ENCODE results near the gene NEDD4.

NEDD4 gene

DNA sequence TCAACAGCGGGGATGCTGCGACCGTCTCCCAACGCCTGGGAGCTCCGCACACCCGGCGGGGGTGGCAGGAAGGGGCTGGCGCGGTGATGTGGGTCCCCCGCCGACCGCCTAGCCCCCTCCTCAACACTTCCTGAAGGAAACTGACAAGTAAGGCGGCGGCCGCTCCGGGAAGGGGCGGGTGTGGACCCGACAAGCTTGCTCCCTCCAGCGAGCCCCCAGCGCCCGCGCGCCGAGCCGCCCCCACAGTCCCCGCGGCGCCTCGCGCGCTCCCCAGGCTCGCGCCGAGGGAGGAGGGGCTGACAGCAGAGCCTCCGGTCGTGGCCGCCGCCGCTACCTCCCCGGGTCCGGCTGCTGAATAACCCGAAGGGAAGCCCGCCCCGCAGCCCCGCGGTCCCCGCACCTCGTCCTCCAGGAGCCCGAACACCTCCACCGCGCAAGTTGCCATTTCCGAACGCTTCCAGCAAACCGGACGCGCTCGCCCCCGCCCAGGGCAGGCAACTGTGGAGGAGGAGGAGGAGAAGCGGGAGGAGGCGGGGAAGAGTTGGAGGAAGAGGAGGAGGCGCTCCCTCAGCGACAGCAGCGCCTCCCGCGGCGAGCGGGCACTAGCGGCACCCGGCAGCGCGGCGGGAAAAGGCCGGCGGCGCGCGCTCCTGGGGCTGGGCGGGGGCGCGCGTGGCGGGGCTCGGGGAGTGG, at the start of gene NEDD4:
Gene NEDD4, minus strand, starts transcription at position 502 of the 693 bp plus-strand sequence. Its CDS starts 57 bp downstream, at position 445.
- TF ChIP-seq, protein P1, sequence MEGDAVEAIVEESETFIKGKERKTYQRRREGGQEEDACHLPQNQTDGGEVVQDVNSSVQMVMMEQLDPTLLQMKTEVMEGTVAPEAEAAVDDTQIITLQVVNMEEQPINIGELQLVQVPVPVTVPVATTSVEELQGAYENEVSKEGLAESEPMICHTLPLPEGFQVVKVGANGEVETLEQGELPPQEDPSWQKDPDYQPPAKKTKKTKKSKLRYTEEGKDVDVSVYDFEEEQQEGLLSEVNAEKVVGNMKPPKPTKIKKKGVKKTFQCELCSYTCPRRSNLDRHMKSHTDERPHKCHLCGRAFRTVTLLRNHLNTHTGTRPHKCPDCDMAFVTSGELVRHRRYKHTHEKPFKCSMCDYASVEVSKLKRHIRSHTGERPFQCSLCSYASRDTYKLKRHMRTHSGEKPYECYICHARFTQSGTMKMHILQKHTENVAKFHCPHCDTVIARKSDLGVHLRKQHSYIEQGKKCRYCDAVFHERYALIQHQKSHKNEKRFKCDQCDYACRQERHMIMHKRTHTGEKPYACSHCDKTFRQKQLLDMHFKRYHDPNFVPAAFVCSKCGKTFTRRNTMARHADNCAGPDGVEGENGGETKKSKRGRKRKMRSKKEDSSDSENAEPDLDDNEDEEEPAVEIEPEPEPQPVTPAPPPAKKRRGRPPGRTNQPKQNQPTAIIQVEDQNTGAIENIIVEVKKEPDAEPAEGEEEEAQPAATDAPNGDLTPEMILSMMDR (conservative IDR thresholded peaks at IDR 0.05; ENCODE audit: low read depth, low read length): peak; percentile 46
- H3K4me3 ChIP-seq (ENCODE audit: low read length): peak within 1 kb of the TSS; percentile 78
- DNase-seq (ENCODE audit: low read depth): peak; percentile 62

DNA sequence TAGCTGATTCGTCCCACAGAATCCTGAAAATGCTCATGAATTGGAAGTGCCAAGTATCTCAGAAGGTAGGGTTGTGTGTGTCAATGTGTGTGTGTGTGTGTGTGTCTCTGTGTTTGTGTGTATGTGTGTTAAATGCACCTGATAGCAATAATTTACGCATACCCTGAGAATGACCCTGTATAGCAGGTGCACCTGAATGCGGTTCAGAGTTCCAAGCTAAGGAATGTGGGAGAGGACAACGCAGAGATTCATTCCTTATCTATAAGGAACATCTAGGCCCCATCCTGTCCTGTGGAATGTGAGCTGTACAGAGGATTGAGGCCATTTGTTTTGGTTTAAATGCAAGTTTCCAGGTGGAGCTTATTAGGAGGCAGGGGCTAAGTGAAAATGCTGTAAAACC, 49.1 kb upstream of the NEDD4 start:
- TF ChIP-seq, protein P1 (conservative IDR thresholded peaks at IDR 0.05; ENCODE audit: low read depth, low read length): no peak
- no peak overlapping the region for H3K4me3 ChIP-seq (ENCODE audit: low read length)
- DNase-seq (ENCODE audit: low read depth): no peak

DNA sequence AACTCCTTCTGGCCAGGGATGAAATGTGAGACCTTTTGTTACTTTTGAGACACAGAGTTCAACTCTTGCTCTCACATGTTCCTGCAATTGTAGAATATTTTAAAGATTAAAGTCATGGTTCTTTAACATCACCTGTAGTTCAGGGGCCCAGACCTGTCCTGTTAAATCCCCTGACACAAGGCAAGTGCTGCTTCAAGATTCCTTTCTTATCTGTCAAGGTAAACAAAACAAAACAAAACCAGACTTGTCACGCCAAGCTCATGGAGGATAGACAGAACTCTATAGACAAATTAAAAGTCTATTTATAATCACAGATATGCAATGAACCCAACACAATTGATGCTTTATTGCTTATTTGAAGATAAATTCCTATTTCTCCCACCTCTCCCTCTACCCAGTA, 48.6 kb upstream of the NEDD4 start:
- no peak for DNase-seq (ENCODE audit: low read depth)
- TF ChIP-seq, protein P1 (conservative IDR thresholded peaks at IDR 0.05; ENCODE audit: low read depth, low read length): no peak
- no peak overlapping the region for H3K4me3 ChIP-seq (ENCODE audit: low read length)

DNA sequence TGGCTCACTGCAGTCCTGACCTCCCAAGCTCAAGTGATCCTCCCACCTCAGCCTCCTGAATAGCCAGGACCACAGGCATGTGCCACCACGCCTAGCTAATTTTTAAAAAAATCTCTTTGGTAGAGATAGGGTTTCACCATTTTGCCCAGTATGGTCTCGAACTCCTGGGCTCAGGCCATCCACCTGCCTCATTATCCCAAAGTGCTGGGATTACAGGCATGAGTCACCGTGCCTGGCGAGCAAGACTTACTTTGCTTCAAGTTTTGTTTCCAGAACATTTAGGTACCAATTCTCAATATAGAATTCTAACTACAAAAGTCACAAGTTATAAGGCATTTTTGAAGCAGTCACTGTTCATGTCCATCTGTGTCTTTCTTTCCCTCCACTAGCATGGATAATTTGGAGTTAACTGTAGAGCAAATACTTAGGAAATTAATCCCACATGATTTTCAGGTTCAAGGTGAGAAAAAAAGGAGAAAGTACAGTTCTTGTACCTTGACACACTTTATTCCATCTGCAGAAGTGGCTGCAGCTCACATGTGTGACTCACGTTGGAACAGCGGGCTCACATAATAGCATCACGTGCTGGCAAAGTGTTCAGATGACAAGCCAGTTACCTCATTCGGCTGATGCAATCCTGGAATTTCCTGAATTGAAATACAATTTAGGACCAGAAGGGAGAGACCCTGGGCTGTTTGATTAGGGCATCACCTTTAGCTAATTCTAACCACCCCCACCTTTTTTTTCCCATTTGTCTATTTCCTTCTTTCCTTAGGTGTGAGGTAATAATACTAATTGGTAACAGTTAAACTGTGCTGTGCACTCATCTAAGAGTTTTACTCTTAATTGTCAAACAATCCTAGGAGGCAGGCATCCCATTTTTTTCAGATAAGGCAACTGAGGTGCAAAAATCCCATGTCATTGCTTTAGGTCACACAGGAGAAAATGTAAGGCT, 46.9 kb upstream of the NEDD4 start:
- TF ChIP-seq, protein P1 (conservative IDR thresholded peaks at IDR 0.05; ENCODE audit: low read depth, low read length): no peak
- DNase-seq (ENCODE audit: low read depth): peak; percentile 87
- H3K4me3 ChIP-seq (ENCODE audit: low read length): no peak overlapping the region

DNA sequence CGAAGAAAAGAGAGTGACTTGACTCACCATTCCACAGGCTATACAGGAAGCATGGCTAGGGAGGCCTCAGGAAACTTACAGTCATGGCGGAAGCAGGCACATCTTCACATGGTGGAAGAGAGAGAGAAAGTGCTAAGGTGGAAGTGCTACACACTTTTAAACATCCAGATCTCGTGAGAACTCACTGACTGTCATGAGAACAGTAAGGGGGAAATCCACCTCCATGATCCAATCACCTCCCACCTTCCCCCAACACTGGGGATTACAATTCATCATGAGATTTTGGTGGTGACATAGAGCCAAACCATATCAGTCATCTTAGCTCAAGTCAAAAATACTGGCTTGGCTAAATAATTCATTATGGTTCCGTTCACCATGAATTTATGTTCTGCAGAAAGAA, 45.3 kb upstream of the NEDD4 start:
- TF ChIP-seq, protein P1 (conservative IDR thresholded peaks at IDR 0.05; ENCODE audit: low read depth, low read length): no peak
- DNase-seq (ENCODE audit: low read depth): no peak
- H3K4me3 ChIP-seq (ENCODE audit: low read length): no peak overlapping the region

DNA sequence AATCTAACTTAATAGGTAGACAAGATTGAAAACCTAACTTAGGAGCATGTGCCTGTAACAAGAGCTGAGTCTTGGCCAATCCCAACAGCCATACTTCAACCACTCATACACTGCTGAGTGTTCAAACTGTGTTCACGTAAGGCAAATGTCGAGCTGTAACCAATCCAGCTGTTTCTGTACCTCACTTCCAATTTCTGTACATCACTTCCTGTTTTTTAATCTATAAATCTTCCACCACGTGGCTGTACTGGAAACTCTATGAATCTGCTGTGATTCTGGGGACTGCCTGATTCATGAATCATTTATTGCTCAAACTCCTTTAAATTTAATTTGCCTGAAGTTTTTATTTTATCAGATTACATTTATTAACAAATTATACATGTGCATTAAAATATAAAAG, 44.6 kb upstream of the NEDD4 start:
- DNase-seq (ENCODE audit: low read depth): no peak
- TF ChIP-seq, protein P1 (conservative IDR thresholded peaks at IDR 0.05; ENCODE audit: low read depth, low read length): no peak
- H3K4me3 ChIP-seq (ENCODE audit: low read length): no peak overlapping the region

All from retinal pigment epithelial cell (primary cell).